ENCODE data around the gene RRP36. TPM values are rescaled to one million over a fixed set of nuclear protein-coding genes. Genes with fewer than 3 reads are reported as not detected.

The RRP36 gene
- total RNA-seq, 6 experiments from 2014 or later = 21.8 to 45.0 (median 23.3) TPM

- intact Hi-C loops (cut with DNase I) = no loop called here
- H3K27me3 ChIP-seq = no peaks in the 10 kb centered on the region
- peak in 1 of 3 donors; percentile 49 for DNase-seq
- WGBS (ENCODE audit: insufficient coverage, low coverage, low lambda C conversion rate, missing lambda C conversion rate) = 17% methylated on average over 10 of the region's 22 CpGs
- ATAC-seq = peak; percentile 31 to 40 (median 34)
- H3K27ac ChIP-seq = peak overlapping the region; percentile 75 to 80 (median 79)
- H3K9me3 ChIP-seq = no peaks in the 10 kb centered on the region
- TF ChIP-seq POLR2A (IDR thresholded peaks at IDR 0.05) (no peak), CTCF (IDR thresholded peaks at IDR 0.05) (no peak)
- H3K4me1 ChIP-seq = peaks cover 0 to 4% (median 0%) of the 10 kb centered on the region in 4 donors
- peak overlapping the region; percentile 66 to 94 (median 75) for H3K4me3 ChIP-seq
- H3K36me3 ChIP-seq = peaks cover 0 to 34% (median 14%) of the 10 kb centered on the region in 4 donors
Observed at GRCh38 chr6:43052842-43053544, 31.6 kb downstream of the RRP36 start.

GRCh38 chr6:43053545-43054205 lies 32.3 kb downstream of the RRP36 start, which contains the start of gene CUL7:
Gene CUL7 (minus strand): TSS chr6:43053851. CDS start chr6:43052788, 1,063 bp downstream.
- intact Hi-C loops (cut with DNase I) = no loop called here
- H3K4me3 ChIP-seq = peak within 1 kb of the TSS; percentile 66 to 94 (median 75)
- no peaks in the 10 kb centered on the region for H3K27me3 ChIP-seq
- DNase-seq (peak; percentile 94 to 96 (median 95)), ATAC-seq (peak; percentile 95 to 98 (median 98))
- H3K4me1 ChIP-seq = peaks cover 0 to 11% (median 4%) of the 10 kb centered on the region in 4 donors
- TF ChIP-seq CTCF (IDR thresholded peaks at IDR 0.05) (no peak), POLR2A (IDR thresholded peaks at IDR 0.05) (peak; percentile 86)
- 2% methylated on average over 11 of the region's 45 CpGs for WGBS (ENCODE audit: insufficient coverage, low coverage, low lambda C conversion rate, missing lambda C conversion rate)
- H3K36me3 ChIP-seq = peaks cover 0 to 30% (median 9%) of the 10 kb centered on the region in 4 donors
- no peaks in the 10 kb centered on the region for H3K9me3 ChIP-seq
- H3K27ac ChIP-seq = peak within 1 kb of the TSS; percentile 75 to 80 (median 79)

- TF ChIP-seq CTCF (IDR thresholded peaks at IDR 0.05) (no peak), POLR2A (IDR thresholded peaks at IDR 0.05) (no peak)
- DNase-seq (no peak), ATAC-seq (peak in 2 of 4 donors; percentile 4 to 5)
- H3K4me1 ChIP-seq = peaks cover 0 to 11% (median 5%) of the 10 kb centered on the region in 4 donors
- peaks cover 0 to 23% (median 6%) of the 10 kb centered on the region in 4 donors for H3K36me3 ChIP-seq
- intact Hi-C loops (cut with DNase I) = no loop called here
- H3K27me3 ChIP-seq = no peaks in the 10 kb centered on the region
- 50% methylated on average over 17 of the region's 17 CpGs for WGBS (ENCODE audit: insufficient coverage, low coverage, low lambda C conversion rate, missing lambda C conversion rate)
- peak overlapping the region; percentile 66 to 94 (median 75) for H3K4me3 ChIP-seq
- peak overlapping the region; percentile 41 to 80 (median 75) for H3K27ac ChIP-seq
- no peaks in the 10 kb centered on the region for H3K9me3 ChIP-seq
Observed at GRCh38 chr6:43054206-43054943, 33.0 kb downstream of the RRP36 start.

- TF ChIP-seq CTCF (IDR thresholded peaks at IDR 0.05) (no peak), POLR2A (IDR thresholded peaks at IDR 0.05) (no peak)
- Histone ChIP-seq H3K27me3 (no peaks in the 10 kb centered on the region), H3K4me3 (no peak overlapping the region), H3K27ac (no peak overlapping the region), H3K4me1 (peaks cover 0 to 16% (median 5%) of the 10 kb centered on the region in 4 donors), H3K9me3 (no peaks in the 10 kb centered on the region), H3K36me3 (peaks cover 0 to 17% (median 6%) of the 10 kb centered on the region in 4 donors)
- 89% methylated on average over 3 of the region's 8 CpGs for WGBS (ENCODE audit: insufficient coverage, low coverage, low lambda C conversion rate, missing lambda C conversion rate)
- no peak for ATAC-seq
- no peak for DNase-seq
- intact Hi-C loops (cut with DNase I) = no loop called here
Observed at GRCh38 chr6:43055966-43056365, 34.5 kb downstream of the RRP36 start.

Data from right lobe of liver (tissue), 6 donors.